A549 (cell line): Measurements from ENCODE around the gene OR8A1.

Experiments used
- BCL3 ChIP-seq: fragments of >200 bp; sonication (Bioruptor Twin); formaldehyde crosslinking; IDR thresholded peaks from 3 replicates; pipeline ENCODE4 v1.6.1; 2016
- CTCF ChIP-seq: fragments of >200 bp; sonication (Bioruptor Twin); formaldehyde crosslinking; IDR thresholded peaks from 3 replicates; pipeline ENCODE4 v1.5.1; 2016
- JUN ChIP-seq, 2 experiments: fragments of >200 bp; sonication (Bioruptor Twin); formaldehyde crosslinking; IDR thresholded peaks; 2 replicates in 1 of 2; 3 replicates in 1 of 2; pipeline ENCODE4 v1.6.1; 2016 to 2017
- POLR2A ChIP-seq: IDR thresholded peaks from 2 replicates; pipeline ENCODE4 v1.6.1; 2012; ENCODE audit warnings: mild to moderate bottlenecking, low read length
- RAD21 ChIP-seq, 2 experiments: fragments of >200 bp in 1 of 2; sonication (Bioruptor Twin) in 1 of 2; formaldehyde crosslinking in 1 of 2; IDR thresholded peaks in 1 of 2; conservative IDR thresholded peaks in 1 of 2; 2 replicates in 1 of 2; 3 replicates in 1 of 2; pipeline ENCODE4 v1.6.1; 2012 to 2018; ENCODE audit warnings: inconsistent platforms in 1 of 2
- SMC3 ChIP-seq: fragments of >200 bp; sonication (Bioruptor Twin); formaldehyde crosslinking; IDR thresholded peaks from 3 replicates; pipeline ENCODE4 v1.6.1; 2018; ENCODE audit warnings: inconsistent platforms
- ZSCAN20 ChIP-seq: fragments of 250-450 bp; sonication (Bioruptor Pico); IDR thresholded peaks from 2 replicates; pipeline ENCODE4 v1.8.0; 2022; ENCODE audit warnings: mild to moderate bottlenecking, moderate library complexity

GRCh38 chr11:124533626-124534025, 36.2 kb upstream of the OR8A1 start:
- no peak for TF ChIP-seq CTCF
- no peak for TF ChIP-seq RAD21 (conservative IDR thresholded peaks at IDR 0.05 in 1 of 2, IDR thresholded peaks at IDR 0.05 in 1 of 2)
- no peak for TF ChIP-seq ZSCAN20 (CRISPR knock-in tag)
- TF ChIP-seq JUN (IDR thresholded peaks at IDR 0.05), result no peak
- TF ChIP-seq SMC3, result no peak
- TF ChIP-seq BCL3, result no peak
- TF ChIP-seq POLR2A, result no peak
